LHCN-M2 (cell line): Measurements from ENCODE around the gene SPAG16. TPM values are rescaled to one million over a fixed set of nuclear protein-coding genes. Genes with fewer than 3 reads are reported as not detected.

Source experiments
- DNase-seq: peaks from one replicate; pipeline ENCODE4 v3.0.0-alpha.2; 2012; ENCODE audit warnings: low read depth
- total RNA-seq: library from RNA; depleted of rRNA; stranded (reverse); fragments of >200 nt; gene quantifications from 2 replicates; pipeline ENCODE4 v1.2.3, GENCODE V29; 2014

Gene SPAG16
- total RNA-seq, 1 experiment from 2014 or later, result 16.5 TPM

DNA sequence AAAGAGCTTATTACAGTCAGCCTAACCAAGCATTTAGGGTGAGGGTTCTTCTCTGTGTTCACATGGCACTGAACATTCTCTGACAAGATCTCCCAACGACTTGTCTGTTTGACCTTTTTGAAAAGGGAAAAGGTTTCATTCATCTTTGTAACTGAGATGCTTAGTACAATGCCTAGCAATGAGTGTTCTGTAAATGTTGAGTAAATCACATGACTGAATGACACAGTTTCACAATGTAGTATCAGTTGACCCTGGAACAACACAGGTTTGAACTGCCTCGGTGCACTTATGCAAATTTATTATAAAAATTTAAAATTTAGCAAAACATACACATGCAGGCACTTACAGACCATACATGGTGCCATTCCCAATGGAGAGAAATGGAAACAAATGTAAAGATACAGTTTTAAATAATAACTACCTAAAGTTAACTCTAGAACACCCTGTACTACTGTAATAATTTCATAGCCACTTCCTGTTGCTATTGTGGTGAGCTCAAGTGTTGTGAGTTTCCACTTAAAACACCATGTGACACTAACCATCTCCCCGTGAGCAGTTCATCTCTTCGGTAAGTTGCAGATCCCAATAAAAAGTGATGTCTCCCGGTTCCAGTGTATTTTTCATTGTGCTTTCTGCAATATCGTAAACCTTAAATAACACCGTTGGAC lies 1092.5 kb downstream of the SPAG16 start:
- peak; percentile 64 for DNase-seq

DNA sequence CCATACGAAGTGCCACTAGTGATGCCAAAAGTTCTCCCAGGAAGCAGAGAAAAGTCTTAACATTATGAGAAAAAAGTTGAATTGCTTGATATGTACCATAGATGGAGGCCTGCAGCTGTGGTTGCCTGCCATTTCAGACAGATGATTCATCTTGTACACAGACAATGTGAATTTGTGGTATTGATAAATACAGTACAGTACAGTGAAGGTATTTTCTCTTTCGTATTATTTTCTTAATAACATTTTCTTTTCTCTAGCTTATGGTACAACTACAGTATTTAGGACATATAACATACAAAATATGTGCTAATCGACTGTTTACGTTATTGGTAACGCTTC lies 1093.0 kb downstream of the SPAG16 start:
- peak; percentile 73 for DNase-seq

DNA sequence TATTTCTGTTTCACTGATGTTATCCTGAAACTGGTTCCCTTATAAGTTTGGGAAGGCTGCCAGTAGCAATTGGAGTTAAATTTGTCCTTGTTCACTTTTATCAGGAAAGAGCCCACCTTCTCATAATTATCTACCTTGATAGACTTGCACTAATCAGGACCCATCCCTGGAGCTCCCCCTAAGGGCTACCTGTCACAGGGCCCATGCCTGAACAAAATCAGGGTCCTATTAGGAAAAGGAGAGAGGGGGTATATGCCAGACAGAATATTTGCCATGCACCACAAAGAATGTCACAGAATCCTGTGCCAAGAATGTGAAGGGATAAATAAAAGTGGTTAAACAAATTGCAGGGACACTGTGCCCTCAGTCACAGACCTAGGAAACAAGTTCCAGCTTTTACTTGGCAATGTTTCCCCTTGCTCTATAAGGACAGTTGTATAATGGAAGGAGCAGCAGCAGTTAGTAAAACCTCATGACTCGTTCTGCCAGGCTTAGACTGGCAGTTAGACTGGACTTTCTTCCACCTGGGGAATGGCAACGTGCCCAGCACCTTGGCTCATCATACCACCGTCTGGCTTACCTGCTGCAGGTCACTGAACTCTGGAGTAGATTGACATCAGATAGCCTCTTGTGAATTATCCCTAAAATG lies 1094.3 kb downstream of the SPAG16 start:
- DNase-seq, result no peak

- DNase-seq, result peak; percentile 30
Observed at GRCh38 chr2:214379227-214379626, 1095.0 kb downstream of the SPAG16 start.

DNA sequence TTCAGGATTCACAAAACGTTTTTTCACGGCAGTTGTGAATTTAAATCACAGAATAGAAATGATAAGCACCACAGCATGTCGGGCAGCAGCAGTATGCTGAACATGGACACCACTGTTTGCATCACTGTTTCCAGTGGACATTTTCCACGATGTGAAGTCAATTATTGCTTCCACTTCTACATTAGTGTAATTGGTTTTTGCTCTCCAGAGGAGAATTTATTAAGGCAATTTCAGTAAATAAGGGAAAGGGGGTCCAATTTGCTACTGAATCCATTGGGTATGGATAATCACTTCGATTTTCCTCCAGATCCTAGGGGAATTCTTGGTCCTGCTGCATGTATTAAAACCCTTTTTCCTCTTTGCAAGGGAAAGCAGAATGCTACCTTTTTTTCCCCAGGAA lies 1096.4 kb downstream of the SPAG16 start:
- no peak for DNase-seq

DNA sequence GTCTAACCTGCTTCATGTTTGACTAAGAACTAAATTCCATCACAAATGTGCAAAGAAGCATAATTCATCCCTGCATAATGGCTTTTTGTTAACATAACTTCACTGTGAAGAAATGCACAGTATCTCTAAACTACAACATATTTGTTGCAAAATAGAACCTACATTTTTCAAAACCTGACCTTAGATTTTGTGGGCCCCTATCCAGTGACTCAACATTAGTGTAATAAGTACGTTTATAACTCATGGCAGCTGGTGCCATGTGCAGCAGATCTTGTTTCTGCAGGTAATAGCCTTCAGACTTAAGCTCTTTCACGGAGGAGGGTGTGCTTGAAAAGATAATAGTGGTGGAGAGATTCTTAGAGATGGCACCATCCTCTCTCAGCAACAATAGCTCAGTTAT lies 1098.0 kb downstream of the SPAG16 start:
- peak; percentile 16 for DNase-seq

DNA sequence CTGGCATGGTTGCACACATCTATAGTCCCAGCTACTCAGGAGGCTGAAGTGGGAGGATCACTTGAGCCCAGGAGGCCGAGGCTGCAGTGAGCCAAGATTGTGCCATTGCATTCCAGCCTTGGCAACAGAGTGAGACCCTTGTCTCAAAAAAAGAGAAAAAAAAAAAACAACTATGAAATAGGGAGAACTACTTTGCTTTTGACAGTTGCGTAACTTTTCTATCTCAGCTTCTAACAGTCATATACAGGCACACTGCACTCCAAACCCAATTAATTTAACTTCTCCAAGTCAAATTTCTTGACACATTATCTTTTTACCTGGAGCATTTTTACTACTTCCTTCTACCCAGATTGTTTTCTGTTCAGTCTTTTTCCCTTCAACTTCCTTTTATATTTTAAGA lies 1102.5 kb downstream of the SPAG16 start:
- no peak for DNase-seq

GRCh38 chr2:214389334-214389733 lies 1105.1 kb downstream of the SPAG16 start:
- DNase-seq, result no peak

- no peak for DNase-seq
Observed at GRCh38 chr2:214393796-214394195, 1109.5 kb downstream of the SPAG16 start.

GRCh38 chr2:214395040-214395439 lies 1110.8 kb downstream of the SPAG16 start:
- peak; percentile 34 for DNase-seq

DNA sequence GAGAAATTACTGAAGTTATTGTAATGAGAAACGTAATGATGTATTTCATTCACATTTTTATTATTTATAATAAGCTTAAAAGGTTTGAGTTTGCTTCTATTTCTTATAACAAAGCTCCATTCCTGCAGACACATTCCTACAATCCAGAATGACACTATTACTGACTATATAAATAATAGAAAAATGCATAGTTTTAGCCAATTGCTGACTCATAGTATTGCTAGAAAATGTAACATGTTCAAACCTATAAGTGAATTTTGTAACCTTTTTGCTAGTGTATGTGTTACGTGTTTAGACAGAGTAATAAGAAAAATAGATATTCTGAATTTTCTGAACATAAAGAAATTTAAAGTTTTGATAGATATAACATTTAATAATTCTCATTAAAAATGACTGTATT lies 1117.3 kb downstream of the SPAG16 start:
- DNase-seq, result no peak

DNA sequence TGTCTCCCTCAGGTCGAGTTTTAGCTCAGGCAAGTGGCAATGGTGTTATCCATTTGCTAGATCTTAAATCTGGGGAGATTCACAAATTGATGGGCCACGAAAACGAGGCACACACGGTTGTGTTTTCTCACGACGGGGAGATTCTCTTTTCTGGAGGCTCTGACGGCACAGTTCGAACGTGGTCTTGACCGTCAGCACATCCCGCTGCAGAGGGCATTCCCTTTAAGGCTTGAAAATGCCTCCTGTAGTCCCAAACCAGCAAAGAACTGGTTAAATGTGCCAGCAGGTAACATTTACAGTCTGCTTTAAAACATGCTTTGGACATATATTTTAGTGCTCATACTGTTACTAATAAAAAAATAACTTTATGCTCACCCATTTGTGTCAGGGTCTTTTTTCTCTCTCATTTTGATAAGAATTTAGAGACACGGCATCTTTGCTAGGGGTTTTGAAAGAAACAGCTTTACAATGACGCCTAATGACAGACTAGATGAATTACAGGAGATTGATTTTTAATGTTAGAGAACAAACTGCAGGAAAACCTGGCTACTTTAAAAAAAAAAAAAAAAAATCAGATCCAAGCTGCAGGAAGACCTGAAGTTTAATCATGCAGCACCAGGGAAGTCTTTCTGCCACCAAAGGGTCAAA lies 1126.0 kb downstream of the SPAG16 start:
- DNase-seq, result peak; percentile 50

DNA sequence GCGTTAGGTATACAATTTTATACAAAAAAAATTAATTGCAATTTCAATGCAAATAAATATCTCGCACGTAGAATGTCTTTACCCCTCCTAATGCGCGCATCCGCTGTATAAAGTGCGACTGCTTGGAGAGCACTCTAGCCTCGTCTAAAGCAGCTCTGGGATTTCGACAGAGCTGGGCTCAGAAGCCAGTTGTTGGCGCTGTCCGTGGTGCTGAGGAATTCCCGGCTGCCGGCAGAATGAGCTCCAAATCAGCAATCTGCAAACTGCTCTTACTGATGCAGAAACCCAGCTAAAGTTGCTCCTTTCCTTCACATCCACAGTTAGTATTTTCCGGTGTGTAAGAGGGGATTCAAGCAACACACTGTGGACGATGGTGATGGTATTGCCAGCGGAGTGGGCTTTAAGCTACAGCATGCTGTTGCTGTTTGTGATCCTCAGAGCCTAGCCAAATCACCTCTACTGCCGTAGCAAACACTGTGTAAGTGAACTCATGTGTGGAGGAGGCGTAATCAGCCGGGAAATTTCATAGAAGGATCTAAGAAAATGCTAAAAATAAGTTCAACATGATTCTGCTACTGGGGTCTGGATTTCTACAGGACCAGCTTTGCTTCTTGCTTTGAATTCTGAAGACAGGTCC lies 1126.8 kb downstream of the SPAG16 start, which contains the start of gene VWC2L:
Gene VWC2L, plus strand, starts transcription at position 137 of the 637 bp plus-strand sequence. CDS start 3,140 bp downstream, outside the sequence.
- DNase-seq, result peak; percentile 79

- no peak for DNase-seq
Observed at GRCh38 chr2:214412679-214413078, 1128.4 kb downstream of the SPAG16 start.

- DNase-seq, result no peak
Observed at GRCh38 chr2:214436470-214436869, 1152.2 kb downstream of the SPAG16 start.

DNA sequence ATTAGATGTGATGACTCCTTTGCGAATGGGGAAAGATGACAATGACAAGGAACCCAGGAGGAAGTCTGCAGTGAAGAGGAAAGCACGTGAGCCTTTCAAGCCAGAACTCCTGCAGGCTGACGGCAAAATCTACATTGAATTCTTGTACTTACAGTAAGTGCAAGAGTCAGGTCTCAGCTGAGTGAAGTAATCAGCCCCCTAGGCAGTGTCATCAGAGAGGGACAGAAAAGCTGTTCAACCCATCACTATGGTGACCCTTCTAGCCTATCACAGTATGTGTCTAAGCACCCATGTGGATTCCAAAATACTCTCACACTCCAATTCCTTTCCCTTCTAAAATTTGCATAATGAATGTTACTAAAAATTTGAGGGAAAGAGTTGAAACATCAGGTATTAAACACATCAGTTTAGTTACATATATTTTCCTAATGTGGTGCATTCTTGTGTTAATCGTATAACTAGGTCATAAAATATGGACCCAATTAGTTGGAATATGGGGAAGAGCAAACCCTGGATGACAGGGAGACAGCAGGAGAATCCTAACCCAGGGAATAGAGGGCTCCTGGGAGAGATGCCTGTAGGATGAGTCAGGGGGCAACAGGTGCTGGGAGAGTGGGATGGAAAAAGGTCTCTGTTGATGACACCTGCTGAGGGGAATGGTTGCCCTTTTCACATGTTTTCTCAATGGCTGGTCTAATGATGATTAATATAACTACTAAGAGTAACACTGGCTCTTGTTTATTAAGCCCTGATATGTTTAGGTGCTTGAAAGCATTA lies 1166.0 kb downstream of the SPAG16 start:
- DNase-seq, result peak; percentile 31

GRCh38 chr2:214451516-214452275 lies 1167.4 kb downstream of the SPAG16 start:
- DNase-seq, result no peak
